Subcutaneous abdominal adipose tissue (tissue), 5 donors: ENCODE data around the gene CASP8.
"Not testable (repeated sequence)": the region's sequence is repeated elsewhere in the genome, so short reads cannot be mapped to it uniquely, and the experiment has no call there.

Experiments
- H3K27ac ChIP-seq: one replicate; pipeline ENCODE4 v1.7.0; 2013; ENCODE audit warnings: low read depth, mild to moderate bottlenecking, inconsistent platforms, low read length, moderate library complexity
- H3K27me3 ChIP-seq, 5 donors: one replicate each; pipeline ENCODE4 v1.7.0; 2013; ENCODE audit warnings: low read length in 5 of 5, inconsistent platforms in 1 of 5; ENCODE audit not compliant: control insufficient read depth in 5 of 5, insufficient read depth in 4 of 5
- H3K36me3 ChIP-seq, 5 donors: one replicate each; pipeline ENCODE4 v1.7.0; 2013; ENCODE audit warnings: low read length in 5 of 5; ENCODE audit not compliant: control insufficient read depth in 5 of 5, insufficient read depth in 5 of 5
- H3K4me1 ChIP-seq, 5 donors: one replicate each; pipeline ENCODE4 v1.7.0; 2013; ENCODE audit warnings: low read length in 5 of 5, mild to moderate bottlenecking in 3 of 5, moderate library complexity in 1 of 5; ENCODE audit not compliant: control insufficient read depth in 5 of 5, insufficient read depth in 5 of 5
- H3K4me3 ChIP-seq, 5 donors: one replicate each; pipeline ENCODE4 v1.7.0; 2013; ENCODE audit warnings: low read length in 5 of 5, low read depth in 1 of 5
- H3K9ac ChIP-seq, 5 donors: one replicate each; pipeline ENCODE4 v1.7.0; 2013; ENCODE audit warnings: low read length in 5 of 5, mild to moderate bottlenecking in 4 of 5, moderate library complexity in 3 of 5
- H3K9me3 ChIP-seq, 5 donors: one replicate each; pipeline ENCODE4 v1.7.0; 2013; ENCODE audit warnings: low read length in 5 of 5; ENCODE audit not compliant: control insufficient read depth in 5 of 5
- donor health status: healthy.
- donor health status: healthy.
- donor health status: healthy.
- donor health status: healthy.
- donor health status: healthy.

The CASP8 gene

GRCh38 chr2:201231781-201232466, 28.4 kb upstream of the CASP8 start:
- Histone ChIP-seq H3K9me3 (no peaks in the 10 kb centered on the region), H3K27ac (no peak overlapping the region), H3K36me3 (no peaks in the 10 kb centered on the region), H3K27me3 (no peaks in the 10 kb centered on the region), H3K4me3 (peak overlapping the region; percentile 30 to 59 (median 50)), H3K4me1 (peaks cover 2 to 53% (median 41%) of the 10 kb centered on the region in 5 donors), H3K9ac (peak overlapping the region in 1 of 5 donors; percentile 2)

- Histone ChIP-seq H3K9me3 (no peaks in the 10 kb centered on the region), H3K4me3 (no peak overlapping the region), H3K27me3 (no peaks in the 10 kb centered on the region), H3K4me1 (peaks cover 2 to 50% (median 37%) of the 10 kb centered on the region in 5 donors), H3K9ac (peak overlapping the region in 1 of 5 donors; percentile 52), H3K27ac (no peak overlapping the region), H3K36me3 (no peaks in the 10 kb centered on the region)
These were observed 27.9 kb upstream of the CASP8 start for GRCh38 chr2:201232467-201232815.

GRCh38 chr2:201233192-201233811, 27.0 kb upstream of the CASP8 start:
- Histone ChIP-seq H3K4me3 (peak overlapping the region in 4 of 5 donors; percentile 45 to 55 (median 52)), H3K9ac (peak overlapping the region in 4 of 5 donors; percentile 28 to 69 (median 37)), H3K27ac (peak overlapping the region; percentile 55), H3K27me3 (no peaks in the 10 kb centered on the region), H3K4me1 (peaks cover 2 to 56% (median 45%) of the 10 kb centered on the region in 5 donors), H3K9me3 (no peaks in the 10 kb centered on the region), H3K36me3 (no peaks in the 10 kb centered on the region)

GRCh38 chr2:201233812-201234662, 26.3 kb upstream of the CASP8 start:
- H3K27ac ChIP-seq, result peak overlapping the region; percentile 55
- no peaks in the 10 kb centered on the region for H3K27me3 ChIP-seq
- H3K36me3 ChIP-seq, result no peaks in the 10 kb centered on the region
- no peaks in the 10 kb centered on the region for H3K9me3 ChIP-seq
- H3K4me3 ChIP-seq, result peak overlapping the region in 3 of 5 donors; percentile 50 to 55 (median 53)
- H3K4me1 ChIP-seq, result peaks cover 0 to 57% (median 45%) of the 10 kb centered on the region in 5 donors
- peak overlapping the region in 4 of 5 donors; percentile 28 to 69 (median 37) for H3K9ac ChIP-seq

GRCh38 chr2:201234663-201235135, 25.6 kb upstream of the CASP8 start:
- no peak overlapping the region for H3K4me3 ChIP-seq
- H3K9ac ChIP-seq, result no peak overlapping the region
- H3K27ac ChIP-seq, result peak overlapping the region; percentile 14
- no peaks in the 10 kb centered on the region for H3K36me3 ChIP-seq
- H3K4me1 ChIP-seq, result peaks cover 0 to 59% (median 46%) of the 10 kb centered on the region in 5 donors
- H3K27me3 ChIP-seq, result no peaks in the 10 kb centered on the region
- no peaks in the 10 kb centered on the region for H3K9me3 ChIP-seq

GRCh38 chr2:201235860-201236811, 24.2 kb upstream of the CASP8 start:
- H3K27ac ChIP-seq, result peak overlapping the region; percentile 59
- peak overlapping the region; percentile 21 to 56 (median 42) for H3K4me3 ChIP-seq

GRCh38 chr2:201237486-201238123, 22.7 kb upstream of the CASP8 start:
- Histone ChIP-seq H3K9ac (no peak overlapping the region), H3K4me3 (no peak overlapping the region), H3K9me3 (no peaks in the 10 kb centered on the region), H3K27ac (peak overlapping the region; percentile 59), H3K36me3 (no peaks in the 10 kb centered on the region), H3K4me1 (peaks cover 2 to 54% (median 43%) of the 10 kb centered on the region in 5 donors), H3K27me3 (no peaks in the 10 kb centered on the region)

More at GRCh38 chr2:201235860-201236811, 24.2 kb upstream of the CASP8 start:
- Histone ChIP-seq H3K9ac (peak overlapping the region in 3 of 5 donors; percentile 56 to 64 (median 63)), H3K9me3 (no peaks in the 10 kb centered on the region), H3K4me1 (peaks cover 2 to 65% (median 52%) of the 10 kb centered on the region in 5 donors), H3K27me3 (no peaks in the 10 kb centered on the region), H3K36me3 (no peaks in the 10 kb centered on the region)

- Histone ChIP-seq H3K4me1 (peaks cover 2 to 39% (median 35%) of the 10 kb centered on the region in 5 donors), H3K9ac (peak overlapping the region; percentile 7 to 60 (median 56)), H3K27ac (peak overlapping the region; percentile 73), H3K4me3 (peak overlapping the region in 3 of 5 donors; percentile 32 to 48 (median 44))
- not testable (repeated sequence) for H3K27me3 ChIP-seq, H3K9me3 ChIP-seq, H3K36me3 ChIP-seq
These were observed 21.0 kb upstream of the CASP8 start for GRCh38 chr2:201239167-201239935.
